ENCODE results near the gene TRABD.

Gene TRABD

DNA sequence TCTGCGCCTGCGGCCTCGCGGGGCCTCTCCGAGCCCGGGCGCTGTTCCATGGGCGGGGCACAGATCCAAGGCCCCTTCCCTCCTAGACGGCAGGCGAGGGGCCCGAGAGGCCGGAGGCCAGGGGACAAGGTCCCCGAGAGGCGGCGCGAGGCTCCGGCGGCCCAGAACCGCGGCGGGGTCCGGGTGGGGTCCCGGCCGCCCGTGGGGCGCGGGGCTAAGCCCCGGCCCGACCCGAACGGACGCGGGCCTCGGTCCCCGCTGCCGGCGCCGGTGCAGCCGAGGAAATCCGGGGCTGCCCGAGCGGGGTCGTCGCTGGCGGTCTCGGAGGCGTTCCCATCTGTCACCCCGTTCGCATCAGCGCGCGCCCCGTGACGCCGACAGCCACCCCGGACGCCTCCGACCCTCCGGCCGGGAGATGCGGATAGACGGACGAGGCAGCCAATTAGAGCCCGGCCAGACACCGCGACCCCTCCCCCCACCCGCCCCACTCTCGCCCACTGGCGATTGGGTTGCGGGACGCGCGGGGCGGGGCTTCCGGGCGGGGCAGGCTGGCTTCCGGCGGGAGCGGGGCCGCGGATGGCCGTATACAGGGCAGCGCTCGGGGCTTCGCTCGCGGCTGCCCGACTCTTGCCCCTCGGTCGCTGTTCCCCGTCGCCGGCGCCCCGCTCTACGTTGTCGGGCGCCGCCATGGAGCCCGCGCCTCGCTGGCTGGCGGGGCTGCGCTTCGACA is 14.9 kb downstream of the TRABD start, which contains the start of gene SELENOO:
SELENOO (plus strand) TSS at position 551 of the 730 bp plus-strand sequence; CDS start at position 577, 26 bp downstream.
- H3K4me1 ChIP-seq (ENCODE audit: insufficient read depth, low read length, poor library complexity, severe bottlenecking) = peaks cover 10% of the 10 kb centered on the region
- H3K79me2 ChIP-seq (ENCODE audit: insufficient read depth, low read length) = peaks cover 22% of the 10 kb centered on the region
- H3K36me3 ChIP-seq (ENCODE audit: insufficient read depth, low read length) = peaks cover 7% of the 10 kb centered on the region; the same call in 1 of the 2 replicates
- H3K9me3 ChIP-seq (ENCODE audit: insufficient read depth, low read depth, low read length) = no peaks in the 10 kb centered on the region
- H3F3A ChIP-seq (ENCODE audit: low read depth) = no peaks in the 10 kb centered on the region
- peak within 1 kb of the TSS; percentile 75 for H3K9ac ChIP-seq (ENCODE audit: low read depth, low read length, poor library complexity, severe bottlenecking)
- no peaks in the 10 kb centered on the region for H3K27me3 ChIP-seq (ENCODE audit: insufficient read depth, low read length, poor library complexity, severe bottlenecking)
- H2AFZ ChIP-seq (ENCODE audit: low read length) = peak within 1 kb of the TSS; percentile 67; the same call in 1 of the 2 replicates
- H3K4me3 ChIP-seq (ENCODE audit: low read length, poor library complexity, severe bottlenecking) = peak within 1 kb of the TSS; percentile 84
- H4K20me1 ChIP-seq (ENCODE audit: insufficient read depth, low read length, poor library complexity, severe bottlenecking) = peaks cover 19% of the 10 kb centered on the region
- H3K9me2 ChIP-seq (replicated peaks; ENCODE audit: low read depth, low read length) = no peaks in the 10 kb centered on the region
- TF ChIP-seq, protein P1, sequence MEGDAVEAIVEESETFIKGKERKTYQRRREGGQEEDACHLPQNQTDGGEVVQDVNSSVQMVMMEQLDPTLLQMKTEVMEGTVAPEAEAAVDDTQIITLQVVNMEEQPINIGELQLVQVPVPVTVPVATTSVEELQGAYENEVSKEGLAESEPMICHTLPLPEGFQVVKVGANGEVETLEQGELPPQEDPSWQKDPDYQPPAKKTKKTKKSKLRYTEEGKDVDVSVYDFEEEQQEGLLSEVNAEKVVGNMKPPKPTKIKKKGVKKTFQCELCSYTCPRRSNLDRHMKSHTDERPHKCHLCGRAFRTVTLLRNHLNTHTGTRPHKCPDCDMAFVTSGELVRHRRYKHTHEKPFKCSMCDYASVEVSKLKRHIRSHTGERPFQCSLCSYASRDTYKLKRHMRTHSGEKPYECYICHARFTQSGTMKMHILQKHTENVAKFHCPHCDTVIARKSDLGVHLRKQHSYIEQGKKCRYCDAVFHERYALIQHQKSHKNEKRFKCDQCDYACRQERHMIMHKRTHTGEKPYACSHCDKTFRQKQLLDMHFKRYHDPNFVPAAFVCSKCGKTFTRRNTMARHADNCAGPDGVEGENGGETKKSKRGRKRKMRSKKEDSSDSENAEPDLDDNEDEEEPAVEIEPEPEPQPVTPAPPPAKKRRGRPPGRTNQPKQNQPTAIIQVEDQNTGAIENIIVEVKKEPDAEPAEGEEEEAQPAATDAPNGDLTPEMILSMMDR (conservative IDR thresholded peaks at IDR 0.05; ENCODE audit: low read length) = no peak
- no peak for TF ChIP-seq EZH2phosphoT487 (IDR thresholded peaks at IDR 0.05; ENCODE audit: borderline replicate concordance)
- H3K4me2 ChIP-seq (ENCODE audit: low read depth, low read length, poor library complexity, severe bottlenecking) = peak within 1 kb of the TSS; percentile 98

DNA sequence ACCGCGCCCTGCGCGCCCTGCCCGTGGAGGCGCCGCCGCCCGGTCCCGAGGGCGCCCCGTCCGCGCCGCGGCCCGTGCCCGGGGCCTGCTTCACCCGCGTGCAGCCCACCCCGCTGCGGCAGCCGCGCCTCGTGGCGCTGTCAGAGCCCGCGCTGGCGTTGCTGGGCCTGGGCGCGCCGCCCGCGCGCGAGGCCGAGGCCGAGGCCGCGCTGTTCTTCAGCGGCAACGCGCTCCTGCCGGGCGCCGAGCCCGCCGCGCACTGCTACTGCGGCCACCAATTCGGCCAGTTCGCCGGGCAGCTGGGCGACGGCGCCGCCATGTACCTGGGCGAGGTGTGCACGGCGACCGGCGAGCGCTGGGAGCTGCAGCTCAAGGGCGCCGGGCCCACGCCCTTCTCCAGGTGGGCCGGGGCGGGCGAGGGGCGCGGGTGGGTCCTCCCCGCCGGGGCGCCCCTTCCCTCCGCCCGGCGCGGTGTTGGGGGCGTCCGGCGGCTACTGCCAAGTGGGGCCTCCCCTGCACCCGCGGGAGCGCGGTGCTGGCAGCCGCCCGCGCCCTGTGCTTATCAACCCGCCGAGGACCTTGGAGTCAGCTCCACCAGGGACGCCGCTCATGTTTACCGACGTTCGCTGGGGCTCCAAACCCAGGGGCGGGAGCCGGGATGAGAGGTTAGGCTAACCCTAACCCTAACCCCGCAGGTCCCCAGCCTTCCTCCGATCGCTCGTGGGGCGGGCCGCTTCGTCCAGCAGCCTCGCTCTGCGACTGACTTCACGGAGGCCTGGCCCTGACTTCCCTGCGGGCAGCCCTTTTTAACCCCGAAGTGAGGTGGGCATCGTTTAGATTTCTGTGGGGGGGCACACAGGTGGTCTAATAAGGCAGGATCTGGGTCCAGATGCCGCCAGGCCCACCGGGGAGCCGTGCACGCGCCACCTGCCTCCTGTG is 15.7 kb downstream of the TRABD start:
- Histone ChIP-seq H3K27me3 (ENCODE audit: insufficient read depth, low read length, poor library complexity, severe bottlenecking) (no peaks in the 10 kb centered on the region), H3K4me1 (ENCODE audit: insufficient read depth, low read length, poor library complexity, severe bottlenecking) (peaks cover 15% of the 10 kb centered on the region), H4K20me1 (ENCODE audit: insufficient read depth, low read length, poor library complexity, severe bottlenecking) (peaks cover 19% of the 10 kb centered on the region), H3K4me2 (ENCODE audit: low read depth, low read length, poor library complexity, severe bottlenecking) (peak overlapping the region; percentile 98), H3K79me2 (ENCODE audit: insufficient read depth, low read length) (peaks cover 22% of the 10 kb centered on the region), H3K4me3 (ENCODE audit: low read length, poor library complexity, severe bottlenecking) (peak overlapping the region; percentile 84), H2AFZ (ENCODE audit: low read length) (no peak overlapping the region; the same call in 1 of the 2 replicates), H3F3A (ENCODE audit: low read depth) (no peaks in the 10 kb centered on the region), H3K9ac (ENCODE audit: low read depth, low read length, poor library complexity, severe bottlenecking) (peak overlapping the region; percentile 75), H3K9me3 (ENCODE audit: insufficient read depth, low read depth, low read length) (no peaks in the 10 kb centered on the region), H3K9me2 (replicated peaks; ENCODE audit: low read depth, low read length) (no peaks in the 10 kb centered on the region), H3K36me3 (ENCODE audit: insufficient read depth, low read length) (peaks cover 1% of the 10 kb centered on the region; the same call in 1 of the 2 replicates)
- TF ChIP-seq, protein P1 (conservative IDR thresholded peaks at IDR 0.05; ENCODE audit: low read length) = no peak
- TF ChIP-seq EZH2phosphoT487 (IDR thresholded peaks at IDR 0.05; ENCODE audit: borderline replicate concordance) = no peak

DNA sequence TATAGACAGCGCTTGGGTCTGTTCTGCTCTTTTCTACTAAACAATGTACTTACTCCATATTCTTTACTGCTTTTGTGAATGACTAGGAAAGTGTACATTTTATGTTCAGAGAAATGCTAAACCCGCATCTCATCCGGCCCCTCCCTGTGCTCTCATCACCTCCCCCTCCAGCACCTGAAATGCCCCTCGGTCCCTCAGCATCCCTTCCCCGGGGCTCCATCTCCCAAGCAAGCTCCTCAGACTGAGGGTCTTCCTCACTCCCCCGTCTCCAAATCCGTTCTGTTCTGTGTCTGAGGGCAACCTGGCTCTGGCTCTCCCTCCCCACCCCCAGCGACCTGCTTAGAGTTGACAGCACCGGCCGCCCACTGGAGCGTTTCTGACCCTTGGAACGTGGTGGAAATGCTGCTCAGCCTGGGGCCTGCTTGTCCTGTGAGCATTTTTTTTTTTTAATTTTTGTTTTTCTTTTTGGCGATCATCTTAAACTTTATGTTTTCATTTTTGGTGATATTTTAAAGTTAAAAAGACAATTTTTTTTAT is 16.5 kb downstream of the TRABD start:
- peaks cover 22% of the 10 kb centered on the region for H3K79me2 ChIP-seq (ENCODE audit: insufficient read depth, low read length)
- H3K9ac ChIP-seq (ENCODE audit: low read depth, low read length, poor library complexity, severe bottlenecking) = peak overlapping the region; percentile 75
- TF ChIP-seq, protein P1 (conservative IDR thresholded peaks at IDR 0.05; ENCODE audit: low read length) = no peak
- no peak for TF ChIP-seq EZH2phosphoT487 (IDR thresholded peaks at IDR 0.05; ENCODE audit: borderline replicate concordance)
- no peaks in the 10 kb centered on the region for H3K27me3 ChIP-seq (ENCODE audit: insufficient read depth, low read length, poor library complexity, severe bottlenecking)
- peak overlapping the region; percentile 84 for H3K4me3 ChIP-seq (ENCODE audit: low read length, poor library complexity, severe bottlenecking)
- H3K9me2 ChIP-seq (replicated peaks; ENCODE audit: low read depth, low read length) = no peaks in the 10 kb centered on the region
- H4K20me1 ChIP-seq (ENCODE audit: insufficient read depth, low read length, poor library complexity, severe bottlenecking) = peaks cover 19% of the 10 kb centered on the region
- no peaks in the 10 kb centered on the region for H3K9me3 ChIP-seq (ENCODE audit: insufficient read depth, low read depth, low read length)
- H3F3A ChIP-seq (ENCODE audit: low read depth) = no peaks in the 10 kb centered on the region
- peak overlapping the region; percentile 98 for H3K4me2 ChIP-seq (ENCODE audit: low read depth, low read length, poor library complexity, severe bottlenecking)
- no peaks in the 10 kb centered on the region; the same call in 1 of the 2 replicates for H3K36me3 ChIP-seq (ENCODE audit: insufficient read depth, low read length)
- H2AFZ ChIP-seq (ENCODE audit: low read length) = no peak overlapping the region
- H3K4me1 ChIP-seq (ENCODE audit: insufficient read depth, low read length, poor library complexity, severe bottlenecking) = peaks cover 22% of the 10 kb centered on the region

Data from Loucy (cell line).